GM21360 (cell line): ENCODE data around the gene VRK2.
"Not testable (repeated sequence)": the region's sequence is repeated elsewhere in the genome, so short reads cannot be mapped to it uniquely, and the experiment has no call there.

Source experiments
- ATAC-seq: cut with Tn5 transposase; IDR thresholded peaks from one replicate; pipeline ENCODE4 v1.9.1; 2021; ENCODE audit warnings: mild to moderate bottlenecking, moderate library complexity; ENCODE audit not compliant: unreplicated experiment

Gene VRK2

DNA sequence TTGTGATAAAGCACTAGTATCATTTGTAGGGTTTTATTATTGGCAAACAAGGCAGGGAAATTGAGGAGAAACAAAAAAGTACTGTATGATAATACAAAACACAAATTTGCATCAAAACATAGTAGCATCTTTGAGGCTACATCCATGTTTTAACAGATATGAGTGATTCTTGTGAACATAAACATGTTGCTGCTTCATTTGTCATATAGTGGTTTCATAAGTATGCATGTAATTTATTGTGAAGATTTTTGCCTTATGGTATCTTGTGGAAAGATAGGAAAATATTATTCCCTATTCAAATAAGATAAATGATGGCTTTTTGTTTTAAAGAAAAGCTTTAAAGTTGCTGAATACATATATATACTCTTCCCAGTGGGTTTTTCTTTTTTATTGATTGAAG lies 60.3 kb downstream of the VRK2 start:
- no peak for ATAC-seq

DNA sequence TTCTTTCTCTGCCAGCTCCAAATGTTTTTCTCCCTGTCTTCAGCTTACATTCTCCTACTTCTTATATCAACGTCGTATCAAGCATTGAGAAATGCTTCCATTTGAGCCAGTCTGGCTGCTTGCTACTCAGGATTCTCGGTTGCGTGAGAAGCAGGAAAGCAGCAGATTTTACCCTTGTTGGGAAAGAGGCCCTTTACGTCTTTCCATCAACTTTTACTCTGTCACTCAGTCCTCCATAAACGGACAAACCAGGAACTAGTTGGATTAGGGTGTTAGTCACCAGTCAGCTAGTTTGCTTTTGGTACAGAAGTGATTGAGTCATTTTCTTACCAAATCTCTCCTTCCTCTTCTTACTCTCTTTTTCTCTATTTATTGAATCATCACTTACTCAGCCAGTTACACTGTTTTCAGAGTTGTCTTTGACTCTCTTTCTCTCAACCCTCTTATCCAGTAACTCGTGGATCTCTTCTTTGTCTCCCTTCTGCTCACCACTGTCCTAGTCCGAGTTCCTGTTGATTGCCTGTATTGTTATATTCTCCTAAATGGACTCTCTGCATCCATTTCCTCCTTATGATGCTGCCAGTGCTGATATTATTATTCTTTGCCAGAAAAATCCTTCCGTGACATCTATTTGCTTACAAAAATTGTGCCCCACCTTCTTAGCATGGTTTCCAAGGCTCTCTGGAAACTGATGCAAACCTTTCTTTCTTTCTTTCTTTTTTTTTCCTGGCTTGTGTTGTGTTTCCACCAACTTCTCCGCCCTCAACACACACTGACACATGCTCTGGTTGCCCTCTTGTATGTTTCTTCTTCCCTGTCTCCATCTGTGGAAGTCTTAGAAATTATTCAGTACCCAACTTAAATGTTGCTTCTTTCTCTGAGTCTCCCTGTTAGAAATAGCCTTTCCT lies 61.5 kb downstream of the VRK2 start:
- no peak for ATAC-seq

DNA sequence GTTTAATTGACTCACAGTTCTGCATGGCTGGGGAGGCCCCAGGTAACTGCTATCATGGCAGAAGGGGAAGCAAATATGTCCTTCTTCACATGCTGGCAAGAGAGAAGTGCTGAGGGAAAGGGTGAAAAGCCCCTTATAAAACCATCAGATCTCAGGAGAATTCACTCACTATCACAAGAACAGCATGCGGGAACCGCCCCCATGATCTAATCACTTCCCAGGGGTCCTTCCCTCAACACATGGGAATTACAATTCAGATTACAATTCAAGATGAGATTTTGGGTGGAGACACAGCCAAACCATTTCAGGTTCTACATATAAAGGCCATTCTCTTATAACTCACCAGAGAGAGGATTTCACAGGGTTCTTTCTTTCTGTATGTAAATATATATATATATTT lies 62.9 kb downstream of the VRK2 start:
- no peak for ATAC-seq

DNA sequence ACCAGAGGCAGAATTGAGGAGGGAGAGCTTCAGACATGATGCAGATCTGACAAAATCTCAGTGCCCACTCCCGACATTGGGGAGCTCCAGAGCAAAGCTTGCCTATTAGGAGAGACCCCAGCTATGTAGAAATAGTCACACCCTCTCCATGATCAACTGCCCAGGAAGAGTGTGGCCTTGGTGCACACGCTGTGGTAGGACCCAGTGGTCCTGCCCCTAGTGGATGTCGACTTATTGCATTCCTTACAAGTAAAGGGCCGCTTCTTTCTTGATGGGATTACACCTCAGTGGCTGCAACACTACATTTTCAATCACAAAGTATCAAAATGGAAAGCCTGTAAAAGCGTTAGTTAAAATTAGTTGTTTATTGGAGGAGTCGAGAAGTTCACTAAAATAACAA lies 64.2 kb downstream of the VRK2 start:
- no peak for ATAC-seq

DNA sequence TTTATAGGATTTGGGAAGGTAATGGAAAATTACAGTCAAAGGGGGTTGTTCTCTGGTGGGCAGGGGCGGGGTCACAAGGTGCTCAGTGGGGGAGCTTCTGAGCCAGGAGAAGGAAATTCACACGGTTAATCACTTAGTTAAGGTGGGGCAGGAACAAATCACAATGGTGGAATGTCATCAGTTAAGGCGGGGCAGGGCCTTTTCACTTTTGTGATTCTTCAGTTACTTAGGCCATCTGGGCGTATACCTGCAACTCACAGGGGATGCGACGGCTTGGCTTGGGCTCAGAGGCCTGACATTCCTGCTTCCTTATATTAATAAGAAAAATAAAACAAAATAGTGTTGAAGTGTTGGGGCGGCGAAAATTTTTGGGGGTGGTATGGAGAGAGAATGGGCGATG lies 67.0 kb downstream of the VRK2 start:
- ATAC-seq, result not testable (repeated sequence)

DNA sequence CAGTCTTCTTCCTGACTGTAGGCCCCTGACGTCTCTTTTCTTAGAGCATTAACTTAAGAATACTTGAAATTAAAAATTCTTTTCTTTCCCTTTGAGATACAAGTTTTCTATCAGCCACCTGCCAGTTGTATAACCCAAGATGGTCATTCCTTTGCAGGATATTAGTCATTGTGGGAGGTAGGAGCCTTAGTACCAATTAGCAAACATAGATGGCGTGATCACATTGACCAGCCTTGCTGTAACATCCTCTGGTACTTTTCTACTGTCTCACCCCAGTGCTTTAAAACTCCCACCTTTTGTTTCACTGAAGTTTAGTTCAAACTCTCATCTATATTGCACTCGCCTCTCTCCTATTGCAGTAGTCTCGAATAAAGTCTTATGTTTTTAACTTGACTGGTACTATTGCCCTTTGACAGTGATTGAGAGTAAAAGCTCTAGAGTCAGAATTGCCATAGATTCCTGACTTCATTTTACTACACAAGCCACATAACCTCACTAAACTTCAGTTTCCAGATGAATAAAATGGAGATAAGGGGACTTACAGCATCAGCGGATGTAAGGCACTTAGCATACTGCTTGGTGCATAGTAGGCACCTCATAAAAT lies 74.1 kb downstream of the VRK2 start:
- no peak for ATAC-seq

DNA sequence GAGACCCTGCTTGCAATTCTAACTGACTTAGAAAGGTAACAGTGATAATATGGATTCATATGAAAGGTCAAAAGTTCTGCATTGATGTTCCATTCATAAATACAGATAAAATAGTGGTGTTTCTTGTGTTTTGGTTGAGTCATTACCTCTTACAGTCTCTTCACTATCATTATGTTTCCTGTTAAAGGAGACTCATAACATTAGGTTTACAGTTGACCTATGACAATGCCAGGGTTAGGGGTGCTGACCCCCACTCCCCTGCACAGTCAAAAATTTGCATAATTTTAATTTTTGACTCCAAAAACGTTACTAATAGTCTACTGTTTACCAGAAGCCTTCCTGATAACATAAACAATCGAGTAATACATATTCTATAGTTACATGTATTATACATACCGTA lies 75.4 kb downstream of the VRK2 start:
- ATAC-seq, result no peak

DNA sequence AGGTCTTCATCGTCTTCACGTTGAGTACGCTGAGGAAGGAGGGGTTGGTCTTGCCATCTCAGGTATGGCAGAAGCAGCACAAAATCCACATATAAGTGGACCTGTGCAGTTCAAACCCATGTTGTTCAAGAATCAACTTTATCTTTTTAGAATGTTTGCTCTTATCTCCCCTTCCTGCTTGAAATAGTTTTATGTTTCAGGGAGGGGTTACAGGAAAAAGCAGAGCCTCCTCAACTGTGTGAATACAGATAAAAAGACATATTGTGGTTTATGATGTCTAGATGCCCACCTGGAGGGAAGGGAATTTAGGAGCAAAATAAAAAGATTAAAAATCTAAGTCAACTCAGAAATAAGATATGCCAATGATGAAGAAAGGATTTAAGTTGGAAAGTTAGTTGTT lies 75.9 kb downstream of the VRK2 start:
- no peak for ATAC-seq

DNA sequence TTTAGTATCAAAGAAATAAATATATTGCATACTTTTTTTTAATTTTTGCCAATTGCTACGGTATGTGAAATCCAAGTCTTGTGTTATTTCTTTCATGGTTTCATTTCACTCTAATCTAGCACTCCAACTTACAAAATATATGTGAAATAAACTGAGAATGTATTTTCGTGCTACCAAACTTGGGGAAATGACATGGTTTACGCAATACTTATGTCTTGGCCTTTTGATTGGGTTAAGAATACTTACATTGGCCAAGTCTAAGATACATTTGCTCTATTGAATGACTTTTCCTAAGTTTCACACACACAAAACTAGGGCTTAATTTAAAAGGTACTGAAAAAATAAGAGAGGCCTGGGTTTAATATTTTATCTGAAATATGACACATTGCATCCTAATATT lies 80.5 kb downstream of the VRK2 start:
- no peak for ATAC-seq

DNA sequence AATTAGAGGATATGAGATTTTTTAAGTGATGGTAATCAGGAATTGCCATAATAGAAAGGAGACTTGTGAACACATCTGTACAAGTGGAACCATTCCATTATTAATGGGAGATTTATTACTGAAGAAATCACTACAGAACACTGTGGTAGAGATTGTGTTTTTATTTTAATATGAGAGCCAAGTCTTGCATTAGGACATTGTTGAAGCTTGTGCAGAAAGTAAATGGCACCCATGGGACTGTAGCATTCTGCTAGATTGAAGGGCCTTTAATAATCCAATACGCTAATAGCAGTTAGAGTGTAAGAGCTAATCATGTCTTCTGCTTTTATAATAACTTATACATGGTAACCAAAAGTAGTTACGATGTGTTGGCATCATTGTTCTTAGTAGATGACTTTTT lies 83.6 kb downstream of the VRK2 start:
- no peak for ATAC-seq

DNA sequence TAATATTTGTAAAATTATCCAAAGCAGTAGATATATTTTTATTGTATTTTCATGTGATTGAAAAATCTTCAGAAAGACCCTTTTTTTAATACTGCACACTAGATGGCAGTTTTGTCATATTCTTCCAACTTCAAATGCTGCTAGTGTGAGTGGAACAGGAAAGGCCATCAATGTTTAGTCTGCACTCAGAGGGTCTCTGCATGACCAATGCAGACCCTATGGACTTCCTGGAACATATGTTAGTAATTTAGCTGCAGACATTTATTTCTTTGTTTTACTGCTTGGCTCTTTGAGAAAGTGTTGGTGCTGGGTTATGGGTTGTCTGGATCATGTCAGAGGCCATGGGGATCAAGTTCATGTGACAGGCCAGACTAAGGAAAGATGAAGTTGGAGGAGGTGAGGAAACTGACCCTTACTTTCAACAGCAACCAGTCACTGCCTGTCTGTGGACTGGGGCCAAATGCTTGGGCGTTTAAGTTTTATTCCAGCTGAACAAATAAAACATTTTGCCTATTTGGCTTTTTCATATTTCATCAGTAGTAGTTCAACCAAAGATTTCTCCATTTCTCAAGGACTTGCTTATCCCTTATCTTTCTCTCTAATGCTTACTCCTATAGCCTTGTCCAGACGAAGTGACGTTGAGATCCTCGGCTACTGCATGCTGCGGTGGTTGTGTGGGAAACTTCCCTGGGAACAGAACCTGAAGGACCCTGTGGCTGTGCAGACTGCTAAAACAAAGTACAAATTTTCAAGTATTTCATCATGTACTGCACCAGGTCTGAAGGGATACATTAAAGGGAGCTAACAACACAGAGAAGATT lies 84.8 kb downstream of the VRK2 start:
- ATAC-seq, result no peak

DNA sequence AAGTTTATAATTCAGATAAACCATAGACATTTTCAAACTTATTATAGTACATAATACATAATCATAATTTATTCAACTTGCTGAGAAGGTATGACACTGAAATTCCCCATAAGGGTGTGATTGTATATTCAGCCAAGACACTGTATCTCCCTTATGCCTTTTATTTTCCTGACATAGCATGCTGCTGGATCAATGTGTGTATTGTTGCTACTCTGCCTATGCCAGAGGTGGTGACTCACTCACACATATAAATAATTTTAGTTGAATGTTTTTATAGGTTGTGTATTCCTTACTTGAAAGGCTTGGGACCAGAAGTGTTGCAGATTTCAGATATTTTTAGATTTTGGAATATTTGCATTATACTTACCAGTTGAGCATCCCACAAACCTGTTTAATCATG lies 86.8 kb downstream of the VRK2 start:
- ATAC-seq, result no peak

DNA sequence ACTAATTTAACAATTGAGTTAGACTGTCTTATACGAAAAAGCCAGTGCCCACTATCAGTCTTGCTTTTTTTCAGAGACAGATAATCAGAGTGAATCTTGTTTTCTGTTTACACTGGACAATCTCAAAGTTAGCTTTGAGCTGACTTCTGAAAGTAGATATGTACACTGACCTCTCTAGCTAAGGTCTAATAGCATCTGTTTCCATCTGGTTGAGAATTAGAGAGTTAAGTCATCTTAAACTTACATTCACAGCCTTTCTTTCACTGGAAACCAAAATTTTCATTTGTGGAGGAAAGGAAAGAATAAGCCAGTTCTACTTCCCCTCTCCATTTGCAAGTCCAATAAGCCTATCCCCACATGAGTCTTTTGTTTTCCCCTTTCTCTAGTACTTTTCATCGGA lies 89.3 kb downstream of the VRK2 start:
- no peak for ATAC-seq

DNA sequence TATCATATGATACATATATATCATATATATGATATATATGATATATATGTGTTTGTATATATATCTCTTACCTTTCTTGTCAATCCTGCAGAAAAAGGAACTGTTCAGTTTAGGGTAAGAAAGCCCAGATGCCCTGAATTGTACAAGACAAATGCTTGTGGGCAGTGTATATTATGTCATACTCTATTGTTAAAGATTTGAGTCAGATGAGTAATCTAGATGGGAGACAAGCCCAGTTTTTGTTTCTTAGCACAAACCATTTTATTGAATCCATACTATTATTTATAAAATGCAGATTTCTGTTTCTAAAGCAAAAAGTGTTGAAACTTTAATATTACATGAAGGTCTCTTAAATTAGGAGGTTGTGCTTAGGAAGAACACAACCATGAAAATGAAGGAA lies 90.6 kb downstream of the VRK2 start:
- ATAC-seq, result no peak

DNA sequence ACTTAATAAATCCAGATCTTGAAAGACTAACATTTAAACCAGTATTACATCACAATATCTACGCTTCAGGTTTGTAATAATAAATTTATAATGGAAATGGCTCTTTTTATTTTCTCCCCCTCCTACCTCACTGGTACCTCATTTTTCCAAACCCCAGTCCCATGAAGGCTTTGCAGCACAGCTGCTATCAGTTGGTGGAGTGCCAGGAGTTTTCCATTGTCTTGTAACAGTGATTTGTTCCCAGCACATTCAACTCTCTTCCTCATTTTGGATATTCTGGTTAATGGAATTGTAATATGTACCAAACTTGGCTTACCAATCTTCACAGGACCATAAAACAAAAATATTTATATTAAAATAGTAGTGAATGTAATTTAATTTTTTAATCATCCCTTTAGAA lies 91.2 kb downstream of the VRK2 start:
- no peak for ATAC-seq

DNA sequence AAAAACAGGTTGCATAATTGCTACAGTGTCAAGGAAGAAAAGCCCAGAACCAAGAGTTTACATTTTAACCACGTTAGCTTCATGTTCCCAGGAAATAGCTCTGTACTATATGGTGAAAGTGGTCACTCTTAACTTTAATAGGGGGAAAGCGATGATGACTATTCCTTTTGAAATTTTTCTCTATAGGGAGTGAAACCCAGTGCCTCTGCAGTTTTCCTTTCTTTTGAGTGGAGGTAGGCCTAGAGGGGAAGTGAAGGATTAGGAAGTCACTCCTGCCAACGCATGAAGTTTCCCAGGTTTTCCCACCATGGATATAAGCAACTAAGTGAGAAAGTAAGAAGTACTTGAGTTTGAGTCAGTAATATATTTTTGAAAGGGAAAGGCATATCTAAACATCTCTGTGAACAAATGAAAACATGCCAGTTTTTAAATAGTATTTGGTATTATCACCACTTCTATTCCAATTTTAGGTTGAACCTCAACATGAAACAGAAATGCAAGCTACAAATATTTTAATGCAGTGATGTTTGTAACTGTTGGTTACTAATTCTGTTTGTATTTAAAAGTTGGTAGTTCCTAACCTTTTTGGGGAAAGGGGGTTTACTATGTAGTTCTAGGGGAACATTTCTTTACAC lies 91.9 kb downstream of the VRK2 start:
- ATAC-seq, result no peak

DNA sequence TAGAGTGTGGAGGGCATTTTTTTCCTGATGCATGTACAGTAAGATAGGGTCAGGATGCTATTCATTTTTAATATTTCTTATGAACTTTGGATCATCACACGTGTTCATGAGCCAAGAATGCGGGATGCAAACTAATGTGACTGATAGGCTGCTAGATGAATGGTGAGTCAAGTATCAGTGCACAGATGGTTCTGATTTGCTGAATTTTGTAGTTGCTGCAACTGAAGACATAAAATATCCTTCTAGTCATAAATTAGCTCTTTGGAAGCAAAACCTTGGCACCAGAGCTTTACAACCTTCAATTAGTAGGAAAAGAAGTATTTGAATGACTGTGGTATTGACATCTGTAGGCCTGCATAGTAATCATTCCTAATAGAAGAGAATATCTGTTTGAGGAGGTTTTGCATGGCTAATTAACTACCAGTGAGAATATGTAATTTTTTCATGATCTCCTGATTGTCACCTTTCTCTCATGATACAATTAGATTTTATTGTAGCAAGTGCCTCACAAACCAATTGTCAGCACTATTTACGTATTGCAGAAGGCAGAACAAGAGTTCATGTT lies 94.0 kb downstream of the VRK2 start:
- ATAC-seq, result no peak

DNA sequence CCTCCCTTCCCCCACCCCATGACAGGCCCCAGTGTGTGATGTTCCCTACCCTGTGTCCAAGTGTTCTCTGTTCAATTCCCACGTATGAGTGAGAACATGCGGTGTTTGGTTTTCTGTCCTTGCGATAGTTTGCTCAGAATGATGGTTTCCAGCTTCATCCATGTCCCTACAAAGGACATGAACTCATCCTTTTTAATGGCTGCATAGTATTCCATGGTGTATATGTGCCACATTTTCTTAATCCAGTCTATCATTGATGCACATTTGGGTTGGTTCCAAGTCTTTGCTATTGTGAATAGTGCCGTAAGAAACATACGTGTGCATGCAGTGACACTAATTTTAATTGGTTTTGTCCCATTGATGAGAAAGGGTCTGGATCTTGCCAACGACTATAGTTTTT lies 99.2 kb downstream of the VRK2 start:
- not testable (repeated sequence) for ATAC-seq

DNA sequence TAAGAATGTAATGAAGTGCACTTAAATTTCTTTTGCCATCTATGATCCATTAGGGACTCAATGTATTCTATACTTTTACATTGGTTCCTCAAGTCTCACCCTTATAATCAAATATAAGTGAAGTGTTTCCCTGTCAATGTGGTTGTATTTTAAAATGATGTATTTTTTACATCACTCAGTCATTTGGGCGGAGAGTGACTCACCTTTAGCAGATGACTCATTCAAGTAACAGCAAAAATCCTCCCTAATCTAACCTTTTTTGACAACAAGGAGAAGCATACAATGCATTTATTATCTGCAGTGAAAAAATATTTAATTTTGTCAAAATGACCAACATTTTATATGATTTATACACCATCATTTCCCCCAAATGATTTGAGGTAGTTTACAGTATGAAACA lies 100.1 kb downstream of the VRK2 start:
- ATAC-seq, result no peak

DNA sequence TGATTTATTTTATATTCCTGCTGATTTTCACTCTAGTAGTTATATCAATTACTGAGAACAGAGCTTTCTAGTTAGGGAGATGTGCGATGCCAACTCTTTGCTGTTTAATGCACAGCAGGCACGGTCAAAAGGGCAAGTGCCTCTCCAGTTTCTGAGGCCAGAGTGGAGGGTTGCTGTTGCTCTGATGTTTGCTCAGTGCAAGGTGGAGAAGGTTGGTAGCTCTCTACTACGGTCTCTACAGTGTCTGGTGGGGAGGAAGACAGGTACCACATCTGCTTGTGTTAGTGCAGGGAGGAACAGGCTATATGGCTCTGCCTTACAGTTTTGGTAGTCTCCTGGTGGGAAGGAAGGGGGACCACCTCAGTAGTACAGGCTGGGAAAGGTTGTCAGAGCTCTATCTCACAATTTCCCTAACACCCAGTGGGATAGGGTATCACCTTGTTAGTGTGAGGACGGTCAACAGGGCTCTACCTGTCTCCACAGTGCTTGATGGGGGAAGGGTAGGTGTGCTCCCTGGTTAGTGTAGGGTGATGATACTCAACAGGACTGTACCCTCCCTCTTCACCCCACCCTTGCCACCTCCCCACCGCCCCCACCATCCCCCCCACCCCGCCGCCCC lies 108.7 kb downstream of the VRK2 start:
- no peak for ATAC-seq

DNA sequence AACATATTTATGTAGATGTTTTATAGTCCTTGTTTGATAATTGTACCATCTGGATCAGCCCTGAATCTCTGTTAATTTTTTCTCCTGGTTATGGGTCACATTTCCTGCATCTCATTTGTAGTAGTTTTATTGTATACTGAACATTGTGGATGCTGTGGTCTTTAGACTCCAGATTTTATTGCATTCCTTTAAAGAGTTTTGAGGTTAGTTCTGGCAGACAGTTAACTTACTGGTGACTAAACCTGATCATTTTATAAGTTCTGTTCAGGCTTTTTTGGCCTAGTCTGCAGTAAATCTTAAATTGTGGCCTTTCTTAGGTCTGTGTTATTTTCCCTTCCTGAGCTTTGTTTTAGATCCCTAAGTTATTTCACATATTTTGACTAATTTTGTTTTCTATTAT lies 110.2 kb downstream of the VRK2 start:
- no peak for ATAC-seq
